ENCODE results near the gene GNG11. TPM values are rescaled to one million over a fixed set of nuclear protein-coding genes. Genes with fewer than 3 reads are reported as not detected.

The GNG11 gene
- polyA plus RNA-seq, 2 of the 4 experiments (the other 2 are of a cell fraction), result 31.1 to 33.4 TPM

GRCh38 chr7:93944673-93945072 is 23.1 kb downstream of the GNG11 start:
- TF ChIP-seq CEBPB (IDR thresholded peaks at IDR 0.05) (no peak), EHMT2 (IDR thresholded peaks at IDR 0.05; ENCODE audit: low read depth) (no peak), BHLHE40 (IDR thresholded peaks at IDR 0.05; ENCODE audit: low read depth, low read length) (no peak), FOSB (CRISPR knock-in tag; IDR thresholded peaks at IDR 0.05) (no peak), ZNF302 (CRISPR knock-in tag; IDR thresholded peaks at IDR 0.05) (no peak), ATOH8 (CRISPR knock-in tag; IDR thresholded peaks at IDR 0.05; ENCODE audit: low read depth) (no peak), HEYL (CRISPR knock-in tag; IDR thresholded peaks at IDR 0.05) (no peak), CBX2 (IDR thresholded peaks at IDR 0.05; ENCODE audit: borderline replicate concordance, low read depth) (no peak), REST (IDR thresholded peaks at IDR 0.05) (no peak)
- ChIA-PET CTCF (no interaction called here), POLR2A (no interaction called here)
- FAIRE-seq (no peak), DNase-seq (ENCODE audit: low read depth in 1 of 2, low spot score in 1 of 2) (no peak), ATAC-seq (no peak)
- Histone ChIP-seq H3K9me3 (no peaks in the 10 kb centered on the region), H3K4me2 (no peak overlapping the region), H3K27ac (no peak overlapping the region), H3K4me3 (no peak overlapping the region), H3K4me1 (peaks cover 11% of the 10 kb centered on the region)
- WGBS (ENCODE audit: missing lambda C conversion rate), result 32% methylated on average over 1 of the region's 1 CpG

GRCh38 chr7:93945083-93945482 is 23.5 kb downstream of the GNG11 start:
- Histone ChIP-seq H3K4me2 (no peak overlapping the region), H3K27ac (no peak overlapping the region), H3K4me3 (no peak overlapping the region), H3K9me3 (no peaks in the 10 kb centered on the region), H3K4me1 (peaks cover 15% of the 10 kb centered on the region)
- 34% methylated on average over 3 of the region's 3 CpGs for WGBS (ENCODE audit: missing lambda C conversion rate)
- ChIA-PET POLR2A (no interaction called here), CTCF (no interaction called here)
- FAIRE-seq, result no peak
- TF ChIP-seq CHD4 (IDR thresholded peaks at IDR 0.05; ENCODE audit: borderline replicate concordance), result no peak
- no peak for TF ChIP-seq TP53 (CRISPR knock-in tag; IDR thresholded peaks at IDR 0.05)
- TF ChIP-seq RFX5 (IDR thresholded peaks at IDR 0.05), result no peak
- TF ChIP-seq TFCP2L1 (CRISPR knock-in tag; IDR thresholded peaks at IDR 0.05), result no peak
- no peak for TF ChIP-seq JUNB (IDR thresholded peaks at IDR 0.05)
- no peak for TF ChIP-seq KDM5A (IDR thresholded peaks at IDR 0.05)
- no peak for TF ChIP-seq PHF8 (IDR thresholded peaks at IDR 0.05; ENCODE audit: borderline replicate concordance, low read depth)
- no peak for TF ChIP-seq ZFP36 (IDR thresholded peaks at IDR 0.05; ENCODE audit: borderline replicate concordance, partially characterized antibody)
- no peak for ATAC-seq
- no peak for DNase-seq (ENCODE audit: low read depth in 1 of 2, low spot score in 1 of 2)

GRCh38 chr7:93945756-93946535 is 24.4 kb downstream of the GNG11 start:
- ChIA-PET POLR2A (no interaction called here), CTCF (interaction anchor here (0.6 kb wide), 1 partner anchor 270 kb away, joined by 4 read pairs; no protein-coding TSS in a partner anchor)
- 93% methylated on average over 5 of the region's 5 CpGs for WGBS (ENCODE audit: missing lambda C conversion rate)
- Histone ChIP-seq H3K4me3 (no peak overlapping the region), H3K27ac (no peak overlapping the region), H3K4me2 (no peak overlapping the region), H3K9me3 (no peaks in the 10 kb centered on the region), H3K4me1 (peaks cover 15% of the 10 kb centered on the region)
- no peak for TF ChIP-seq MAX (IDR thresholded peaks at IDR 0.05)
- no peak for TF ChIP-seq MAFK (IDR thresholded peaks at IDR 0.05; ENCODE audit: partially characterized antibody)
- no peak for TF ChIP-seq CBX8 (IDR thresholded peaks at IDR 0.05)
- TF ChIP-seq E2F6 (IDR thresholded peaks at IDR 0.05; ENCODE audit: borderline replicate concordance, low read depth), result no peak
- TF ChIP-seq EHF (CRISPR knock-in tag; IDR thresholded peaks at IDR 0.05), result no peak
- TF ChIP-seq MYC (IDR thresholded peaks at IDR 0.05; ENCODE audit: borderline replicate concordance, low read length), result no peak
- no peak for TF ChIP-seq GATA3 (IDR thresholded peaks at IDR 0.05; ENCODE audit: borderline replicate concordance)
- no peak for TF ChIP-seq NR3C1 (IDR thresholded peaks at IDR 0.05)
- no peak for TF ChIP-seq RARB (CRISPR knock-in tag; IDR thresholded peaks at IDR 0.05)
- TF ChIP-seq EP300 (IDR thresholded peaks at IDR 0.05), result no peak
- TF ChIP-seq RNF2 (IDR thresholded peaks at IDR 0.05; ENCODE audit: borderline replicate concordance, low read depth), result no peak
- TF ChIP-seq POLR2A (IDR thresholded peaks at IDR 0.05; ENCODE audit: low read length), result no peak
- no peak for TF ChIP-seq RAD21 (conservative IDR thresholded peaks at IDR 0.05 in 1 of 2, IDR thresholded peaks at IDR 0.05 in 1 of 2)
- no peak for TF ChIP-seq SREBF2 (IDR thresholded peaks at IDR 0.05)
- no peak for TF ChIP-seq POLR2AphosphoS2 (conservative IDR thresholded peaks at IDR 0.05; ENCODE audit: low read length)
- TF ChIP-seq BHLHE40 (IDR thresholded peaks at IDR 0.05; ENCODE audit: low read depth, low read length), result no peak
- FAIRE-seq, result no peak
- ATAC-seq, result no peak
- DNase-seq (ENCODE audit: low read depth in 1 of 2, low spot score in 1 of 2), result no peak

Measured in A549 (cell line).